Heart left ventricle (tissue), 13 donors: ENCODE measurements around the gene TOMM6.

Experiments used
- CTCF ChIP-seq, 12 donors: fragments of 200-600 bp; sonication (generic) in 4 of 12; IDR thresholded peaks; one replicate each; pipeline versions ENCODE4 v1.5.0 to v1.8.0; 2018 to 2022; ENCODE audit warnings: antibody characterized with exemption in 12 of 12, mild to moderate bottlenecking in 5 of 12
- POLR2A ChIP-seq, 2 donors: fragments of 450-650 bp; IDR thresholded peaks; one replicate each; pipeline ENCODE4 v1.6.1; 2017; ENCODE audit warnings: antibody characterized with exemption in 2 of 2, mild to moderate bottlenecking in 2 of 2, moderate library complexity in 2 of 2
- donor health status: ischemic (EF 13 %, LVEDD 7.1; RV severe dilation, severe dysfunction).
- donor health status: DM: no; HTN: yes; CAD: no.
- donor health status: DM: no; HTN: no; CAD: no.
- donor health status: ischemic (EF 25% LVEDD 6.9; RV normal size, moderate dysfunction).
- donor health status: ischemic (EF 25% LVEDD 5.7; RV mildly dilated, moderate dysfunction).
- donor health status: ischemic (EF 35%, LVEDD 5.7; RV mildly dilated, moderate dysfunction).
- donor health status: nonischemic (EF 11% LVEDD 7.7; RV severe dilation, severe dysfunction).
- donor health status: DM: yes; HTN: yes; CAD: no.
- donor health status: PGD.
- donor health status: ischemic (EF 29% LVEDD 5.4; RV normal size, mild dysfunction).
- donor health status: nonischemic (EF 23%, LVEDD 6.1; RV moderate dilation, normal function).

- TF ChIP-seq CTCF (IDR thresholded peaks at IDR 0.05): no peak
- no peak for TF ChIP-seq POLR2A (IDR thresholded peaks at IDR 0.05)
Observed at GRCh38 chr6:41739041-41739440, 48.5 kb upstream of the TOMM6 start.
